ENCODE measurements around the gene MAP1B. TPM values are rescaled to one million over a fixed set of nuclear protein-coding genes. Genes with fewer than 3 reads are reported as not detected.
A peak's percentile ranks its signal among the peaks of the same experiment; 100 is the strongest.

Gene MAP1B
- total RNA-seq, 1 donor from 2014 or later: 22.4 TPM

DNA sequence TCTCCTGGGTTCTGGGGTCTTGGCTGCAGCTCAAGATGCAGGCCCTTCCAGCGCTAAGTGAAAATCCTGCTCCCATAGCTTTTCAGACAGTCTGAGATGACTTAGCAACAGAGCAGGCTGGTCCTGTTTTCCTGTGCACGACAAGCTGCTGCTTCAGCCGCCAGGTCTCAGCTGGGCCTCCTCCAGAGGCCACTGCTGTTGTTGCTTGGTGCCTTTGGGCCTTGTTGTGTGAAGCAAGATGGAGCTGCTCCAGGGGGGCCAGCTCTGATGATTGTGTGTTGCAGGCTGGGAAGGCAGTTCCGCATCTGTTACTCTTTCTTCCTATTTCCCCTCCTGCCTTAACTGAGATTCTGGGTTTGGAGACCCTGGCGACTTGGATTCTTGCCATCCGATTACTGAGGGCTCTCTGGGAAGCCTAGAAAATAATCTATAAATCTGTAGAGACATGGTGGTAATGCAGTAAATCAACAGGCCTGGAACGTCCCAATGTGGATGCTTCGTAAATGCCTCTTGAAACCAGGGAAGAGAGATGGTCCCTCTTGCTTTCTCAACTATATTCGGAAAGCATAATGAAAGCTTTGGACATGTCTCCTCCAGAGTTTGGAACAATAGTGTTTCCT lies 3.2 kb downstream of the MAP1B start:
- H3K4me1 ChIP-seq (ENCODE audit: control insufficient read depth in 3 of 3, insufficient read depth in 3 of 3, low read length in 3 of 3): peaks cover 0 to 15% (median 11%) of the 10 kb centered on the region in 3 donors
- no peaks in the 10 kb centered on the region for H3K36me3 ChIP-seq (ENCODE audit: control insufficient read depth in 3 of 3, insufficient read depth in 3 of 3, low read length in 3 of 3)
- H3K9me3 ChIP-seq (ENCODE audit: control insufficient read depth in 3 of 3, low read length in 3 of 3): no peaks in the 10 kb centered on the region
- no peak overlapping the region for H3K9ac ChIP-seq (ENCODE audit: low read depth in 1 of 3, low read length in 3 of 3)
- peaks cover 4 to 23% (median 16%) of the 10 kb centered on the region in 3 donors for H3K27me3 ChIP-seq (ENCODE audit: control insufficient read depth in 3 of 3, insufficient read depth in 3 of 3, low read length in 3 of 3)
- no peak overlapping the region for H3K27ac ChIP-seq (ENCODE audit: low read depth, low read length)
- peak overlapping the region in 1 of 3 donors; percentile 25 for H3K4me3 ChIP-seq (ENCODE audit: low read length in 3 of 3)

DNA sequence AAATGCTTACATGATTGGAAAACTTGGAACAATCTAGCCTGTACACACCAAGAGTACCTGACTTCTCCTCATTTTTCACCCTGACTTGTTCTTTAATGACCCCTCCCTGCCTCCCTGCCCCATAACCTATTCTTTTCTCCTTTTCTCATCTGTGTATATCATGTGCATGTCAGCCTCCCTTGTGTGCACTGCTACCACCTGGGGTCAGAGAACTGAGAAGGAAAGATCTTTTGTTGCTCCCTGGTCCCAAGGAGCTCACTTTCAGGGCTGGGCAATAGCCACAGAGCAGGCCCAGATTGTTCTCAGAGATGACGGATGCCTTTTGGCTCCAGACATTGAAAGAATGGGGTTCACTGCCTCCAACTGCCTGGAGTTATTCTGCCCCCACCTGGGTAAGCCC lies 5.1 kb downstream of the MAP1B start:
- H3K27ac ChIP-seq (ENCODE audit: low read depth, low read length): no peak overlapping the region
- peaks cover 3 to 16% (median 11%) of the 10 kb centered on the region in 3 donors for H3K27me3 ChIP-seq (ENCODE audit: control insufficient read depth in 3 of 3, insufficient read depth in 3 of 3, low read length in 3 of 3)
- H3K9me3 ChIP-seq (ENCODE audit: control insufficient read depth in 3 of 3, low read length in 3 of 3): no peaks in the 10 kb centered on the region
- H3K4me3 ChIP-seq (ENCODE audit: low read length in 3 of 3): no peak overlapping the region
- peaks cover 0 to 5% (median 0%) of the 10 kb centered on the region in 3 donors for H3K36me3 ChIP-seq (ENCODE audit: control insufficient read depth in 3 of 3, insufficient read depth in 3 of 3, low read length in 3 of 3)
- H3K9ac ChIP-seq (ENCODE audit: low read depth in 1 of 3, low read length in 3 of 3): no peak overlapping the region
- peaks cover 0 to 9% (median 6%) of the 10 kb centered on the region in 3 donors for H3K4me1 ChIP-seq (ENCODE audit: control insufficient read depth in 3 of 3, insufficient read depth in 3 of 3, low read length in 3 of 3)

DNA sequence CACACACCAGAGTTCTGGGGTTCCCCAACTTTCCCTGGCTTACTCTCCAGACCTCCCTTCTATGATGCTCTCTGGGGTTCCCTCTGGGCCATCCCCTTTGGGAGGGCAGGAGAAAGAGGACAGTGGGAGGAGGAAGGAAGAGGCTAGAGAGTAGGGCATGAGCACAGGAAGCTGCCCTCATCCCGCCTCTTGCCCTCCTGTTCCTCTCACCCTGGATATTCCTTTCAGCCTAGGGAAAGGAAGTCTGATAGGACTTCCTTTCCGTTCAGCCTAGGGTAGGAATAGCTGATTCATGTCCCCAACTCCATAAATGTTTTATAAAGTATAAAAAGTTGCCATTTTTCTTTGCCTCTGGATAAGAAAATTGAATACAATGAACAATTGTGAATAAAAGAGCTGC lies 7.4 kb downstream of the MAP1B start:
- H3K27me3 ChIP-seq (ENCODE audit: control insufficient read depth in 3 of 3, insufficient read depth in 3 of 3, low read length in 3 of 3): peaks cover 0 to 6% (median 0%) of the 10 kb centered on the region in 3 donors
- H3K9ac ChIP-seq (ENCODE audit: low read depth in 1 of 3, low read length in 3 of 3): no peak overlapping the region
- no peak overlapping the region for H3K4me3 ChIP-seq (ENCODE audit: low read length in 3 of 3)
- no peak overlapping the region for H3K27ac ChIP-seq (ENCODE audit: low read depth, low read length)
- H3K36me3 ChIP-seq (ENCODE audit: control insufficient read depth in 3 of 3, insufficient read depth in 3 of 3, low read length in 3 of 3): peaks cover 0 to 10% (median 0%) of the 10 kb centered on the region in 3 donors
- H3K9me3 ChIP-seq (ENCODE audit: control insufficient read depth in 3 of 3, low read length in 3 of 3): no peaks in the 10 kb centered on the region
- H3K4me1 ChIP-seq (ENCODE audit: control insufficient read depth in 3 of 3, insufficient read depth in 3 of 3, low read length in 3 of 3): peaks cover 0 to 3% (median 0%) of the 10 kb centered on the region in 3 donors

DNA sequence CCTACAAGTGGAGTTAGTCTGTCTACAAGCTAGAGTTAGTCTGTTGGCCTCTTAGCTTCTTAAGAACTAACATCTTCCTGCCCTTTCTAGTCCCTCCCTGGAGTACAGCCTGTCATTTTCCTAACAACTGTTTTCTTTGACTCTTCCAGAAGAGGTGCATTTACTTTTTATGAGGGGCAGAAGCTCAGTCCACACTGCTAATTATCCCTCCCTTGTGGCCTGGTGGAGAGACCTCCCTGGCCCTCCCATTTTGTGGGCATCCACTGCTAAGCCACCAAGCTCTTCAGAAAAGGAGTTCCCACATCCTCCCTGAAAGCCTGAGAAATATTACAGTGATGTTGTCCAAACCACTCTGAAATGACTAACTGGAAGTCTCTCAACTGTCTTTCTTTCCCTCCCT lies 8.0 kb downstream of the MAP1B start:
- H3K27ac ChIP-seq (ENCODE audit: low read depth, low read length): no peak overlapping the region
- H3K4me3 ChIP-seq (ENCODE audit: low read length in 3 of 3): no peak overlapping the region
- no peaks in the 10 kb centered on the region for H3K9me3 ChIP-seq (ENCODE audit: control insufficient read depth in 3 of 3, low read length in 3 of 3)
- H3K4me1 ChIP-seq (ENCODE audit: control insufficient read depth in 3 of 3, insufficient read depth in 3 of 3, low read length in 3 of 3): peaks cover 0 to 1% (median 0%) of the 10 kb centered on the region in 3 donors
- peaks cover 0 to 3% (median 0%) of the 10 kb centered on the region in 3 donors for H3K27me3 ChIP-seq (ENCODE audit: control insufficient read depth in 3 of 3, insufficient read depth in 3 of 3, low read length in 3 of 3)
- peaks cover 0 to 10% (median 0%) of the 10 kb centered on the region in 3 donors for H3K36me3 ChIP-seq (ENCODE audit: control insufficient read depth in 3 of 3, insufficient read depth in 3 of 3, low read length in 3 of 3)
- no peak overlapping the region for H3K9ac ChIP-seq (ENCODE audit: low read depth in 1 of 3, low read length in 3 of 3)

DNA sequence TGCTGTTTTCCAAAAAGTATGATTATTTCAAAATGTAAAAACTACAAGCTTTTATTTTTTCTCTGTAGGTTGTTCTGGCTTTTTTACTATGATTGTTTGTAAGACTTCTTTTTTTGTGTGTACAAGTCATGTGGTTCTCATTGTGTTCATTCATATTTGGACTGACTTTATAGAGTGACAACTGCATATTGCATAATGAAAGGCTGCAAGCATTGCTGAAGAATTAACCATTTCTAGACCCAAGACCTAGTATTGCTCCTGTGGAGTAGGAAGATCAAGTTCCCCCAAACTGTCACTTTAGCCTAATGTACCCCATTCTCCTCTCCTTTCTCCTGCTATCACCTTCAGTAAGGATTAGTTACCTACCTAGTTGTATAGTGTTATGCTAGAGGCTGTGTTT lies 10.0 kb downstream of the MAP1B start:
- Histone ChIP-seq H3K9me3 (ENCODE audit: control insufficient read depth in 3 of 3, low read length in 3 of 3) (no peaks in the 10 kb centered on the region), H3K4me3 (ENCODE audit: low read length in 3 of 3) (no peak overlapping the region), H3K36me3 (ENCODE audit: control insufficient read depth in 3 of 3, insufficient read depth in 3 of 3, low read length in 3 of 3) (peaks cover 0 to 10% (median 0%) of the 10 kb centered on the region in 3 donors), H3K9ac (ENCODE audit: low read depth in 1 of 3, low read length in 3 of 3) (no peak overlapping the region), H3K4me1 (ENCODE audit: control insufficient read depth in 3 of 3, insufficient read depth in 3 of 3, low read length in 3 of 3) (no peaks in the 10 kb centered on the region), H3K27ac (ENCODE audit: low read depth, low read length) (no peak overlapping the region), H3K27me3 (ENCODE audit: control insufficient read depth in 3 of 3, insufficient read depth in 3 of 3, low read length in 3 of 3) (peaks cover 0 to 2% (median 0%) of the 10 kb centered on the region in 3 donors)

DNA sequence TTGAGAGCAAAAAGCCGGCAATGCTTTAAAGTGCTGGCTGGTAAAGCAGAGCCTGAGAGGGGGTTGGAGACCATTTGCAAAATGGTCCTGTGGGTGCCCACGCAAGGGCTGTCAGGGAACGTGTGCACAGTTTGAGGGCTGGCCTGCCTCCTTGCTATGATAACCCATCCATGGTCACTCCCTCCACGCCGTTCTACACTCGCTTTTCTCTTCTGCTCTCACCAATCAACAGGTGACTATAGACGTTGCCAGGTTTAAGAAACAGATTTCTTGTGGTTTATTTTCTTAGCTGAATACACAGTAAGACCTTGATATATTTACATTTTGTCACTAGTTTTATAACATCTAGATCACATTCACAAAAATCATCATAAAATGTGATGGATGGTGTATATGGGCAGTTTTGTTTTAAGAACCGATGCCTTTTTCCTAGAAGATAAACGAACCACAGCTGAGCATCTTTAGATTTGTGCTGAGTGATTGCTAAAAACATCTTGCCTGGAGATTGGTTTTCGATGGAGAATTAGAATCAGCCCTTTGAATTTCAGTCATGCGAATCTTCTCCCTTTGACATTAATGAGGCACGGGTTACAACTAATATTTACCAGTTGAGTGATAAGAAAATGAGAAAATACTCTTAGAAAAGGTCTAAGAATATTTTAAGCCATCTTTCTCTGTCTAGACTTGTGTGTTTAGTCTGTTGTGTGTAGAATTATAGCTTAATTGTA lies 13.9 kb downstream of the MAP1B start:
- peaks cover 0 to 9% (median 0%) of the 10 kb centered on the region in 3 donors for H3K36me3 ChIP-seq (ENCODE audit: control insufficient read depth in 3 of 3, insufficient read depth in 3 of 3, low read length in 3 of 3)
- no peaks in the 10 kb centered on the region for H3K4me1 ChIP-seq (ENCODE audit: control insufficient read depth in 3 of 3, insufficient read depth in 3 of 3, low read length in 3 of 3)
- H3K27ac ChIP-seq (ENCODE audit: low read depth, low read length): no peak overlapping the region
- H3K9me3 ChIP-seq (ENCODE audit: control insufficient read depth in 3 of 3, low read length in 3 of 3): no peaks in the 10 kb centered on the region
- H3K4me3 ChIP-seq (ENCODE audit: low read length in 3 of 3): no peak overlapping the region
- H3K27me3 ChIP-seq (ENCODE audit: control insufficient read depth in 3 of 3, insufficient read depth in 3 of 3, low read length in 3 of 3): peaks cover 0 to 2% (median 0%) of the 10 kb centered on the region in 3 donors
- peak overlapping the region in 1 of 3 donors; percentile 16 for H3K9ac ChIP-seq (ENCODE audit: low read depth in 1 of 3, low read length in 3 of 3)

DNA sequence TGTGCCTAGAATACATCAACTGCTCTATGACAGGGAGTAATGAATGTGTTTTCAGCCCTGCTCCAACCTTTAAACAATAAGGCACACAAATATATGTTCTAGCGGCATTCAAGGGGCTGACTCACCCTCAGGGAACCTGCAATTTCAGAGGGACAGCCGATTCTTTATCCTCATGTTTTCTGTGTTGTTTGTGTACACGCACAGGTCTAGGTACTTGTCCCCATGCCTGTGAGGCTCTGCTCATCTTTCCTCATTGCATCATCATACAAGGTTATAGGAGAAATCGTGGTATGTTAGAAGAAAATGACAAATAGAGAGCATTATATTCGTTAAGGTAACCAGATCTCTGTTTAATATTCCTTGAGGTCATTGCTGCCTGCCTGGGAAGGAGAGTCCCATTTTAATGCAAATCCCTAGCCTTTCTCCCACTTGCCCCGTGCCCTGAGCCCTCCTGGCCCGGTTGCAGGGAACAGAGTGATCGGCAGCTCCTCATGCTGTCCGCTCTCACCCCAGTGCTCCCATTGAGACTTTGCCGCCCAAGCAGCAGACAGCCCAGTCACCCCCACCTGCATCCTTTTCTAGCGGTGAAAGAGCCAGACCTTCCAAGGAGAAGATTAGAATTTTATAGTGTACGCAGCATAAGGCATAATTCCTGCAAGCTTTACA lies 14.6 kb downstream of the MAP1B start:
- H3K4me1 ChIP-seq (ENCODE audit: control insufficient read depth in 3 of 3, insufficient read depth in 3 of 3, low read length in 3 of 3): no peaks in the 10 kb centered on the region
- no peak overlapping the region for H3K4me3 ChIP-seq (ENCODE audit: low read length in 3 of 3)
- H3K27ac ChIP-seq (ENCODE audit: low read depth, low read length): no peak overlapping the region
- peaks cover 0 to 6% (median 0%) of the 10 kb centered on the region in 3 donors for H3K36me3 ChIP-seq (ENCODE audit: control insufficient read depth in 3 of 3, insufficient read depth in 3 of 3, low read length in 3 of 3)
- H3K9me3 ChIP-seq (ENCODE audit: control insufficient read depth in 3 of 3, low read length in 3 of 3): no peaks in the 10 kb centered on the region
- H3K9ac ChIP-seq (ENCODE audit: low read depth in 1 of 3, low read length in 3 of 3): no peak overlapping the region
- H3K27me3 ChIP-seq (ENCODE audit: control insufficient read depth in 3 of 3, insufficient read depth in 3 of 3, low read length in 3 of 3): peaks cover 0 to 2% (median 0%) of the 10 kb centered on the region in 3 donors

DNA sequence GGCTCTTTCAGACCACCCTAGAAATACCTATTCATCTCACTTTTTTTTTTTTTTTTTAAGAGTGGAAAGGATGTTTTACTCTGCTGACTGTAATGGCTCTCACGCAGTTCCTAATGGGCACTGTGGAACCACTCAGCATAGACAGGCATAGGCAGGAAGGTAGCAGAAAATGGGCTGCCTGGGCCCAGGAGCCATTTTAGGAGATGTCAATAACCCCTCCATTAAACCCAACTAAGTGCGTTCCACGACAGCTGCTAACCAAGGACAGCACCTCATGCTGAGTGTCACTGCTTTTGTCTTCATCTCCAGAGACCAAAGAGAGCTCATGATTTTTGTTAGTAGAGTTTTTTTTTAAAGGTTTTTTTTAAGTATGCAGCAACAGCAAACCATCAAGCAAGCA lies 15.3 kb downstream of the MAP1B start:
- Histone ChIP-seq H3K9me3 (ENCODE audit: control insufficient read depth in 3 of 3, low read length in 3 of 3) (no peaks in the 10 kb centered on the region), H3K4me1 (ENCODE audit: control insufficient read depth in 3 of 3, insufficient read depth in 3 of 3, low read length in 3 of 3) (no peaks in the 10 kb centered on the region), H3K27ac (ENCODE audit: low read depth, low read length) (no peak overlapping the region), H3K36me3 (ENCODE audit: control insufficient read depth in 3 of 3, insufficient read depth in 3 of 3, low read length in 3 of 3) (peaks cover 0 to 3% (median 0%) of the 10 kb centered on the region in 3 donors), H3K4me3 (ENCODE audit: low read length in 3 of 3) (no peak overlapping the region), H3K27me3 (ENCODE audit: control insufficient read depth in 3 of 3, insufficient read depth in 3 of 3, low read length in 3 of 3) (peaks cover 0 to 2% (median 0%) of the 10 kb centered on the region in 3 donors), H3K9ac (ENCODE audit: low read depth in 1 of 3, low read length in 3 of 3) (no peak overlapping the region)

DNA sequence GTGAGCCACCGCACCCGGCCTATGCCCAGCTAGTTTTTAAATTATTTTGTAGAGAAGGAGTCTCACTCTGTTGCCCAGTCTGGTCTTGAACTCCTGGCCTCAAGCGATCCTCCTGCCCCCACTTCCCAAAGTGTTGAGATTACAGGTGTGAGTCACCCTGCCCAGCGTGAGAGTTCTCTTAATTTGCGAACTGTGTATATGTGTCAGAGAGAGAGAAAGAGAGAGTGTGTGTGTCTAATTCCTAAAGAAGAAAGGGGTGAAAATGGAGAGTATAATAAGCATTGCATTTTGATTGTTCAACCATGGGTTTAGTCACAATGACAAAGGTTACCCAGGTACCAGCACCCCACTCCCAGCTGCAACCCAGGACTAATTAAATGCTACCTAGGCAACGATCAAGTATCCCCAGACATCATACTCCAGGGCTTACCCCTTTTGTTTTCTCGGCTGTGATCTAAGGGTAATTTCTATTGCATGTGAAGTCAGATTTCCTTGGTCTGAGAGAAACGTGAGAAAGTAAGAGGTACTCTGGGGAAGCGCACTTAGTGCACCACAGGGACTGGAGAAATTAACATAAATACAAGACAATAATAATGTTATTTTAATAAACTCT lies 16.6 kb downstream of the MAP1B start:
- H3K4me3 ChIP-seq (ENCODE audit: low read length in 3 of 3): no peak overlapping the region
- H3K9ac ChIP-seq (ENCODE audit: low read depth in 1 of 3, low read length in 3 of 3): no peak overlapping the region
- H3K36me3 ChIP-seq (ENCODE audit: control insufficient read depth in 3 of 3, insufficient read depth in 3 of 3, low read length in 3 of 3): no peaks in the 10 kb centered on the region
- no peaks in the 10 kb centered on the region for H3K4me1 ChIP-seq (ENCODE audit: control insufficient read depth in 3 of 3, insufficient read depth in 3 of 3, low read length in 3 of 3)
- no peaks in the 10 kb centered on the region for H3K9me3 ChIP-seq (ENCODE audit: control insufficient read depth in 3 of 3, low read length in 3 of 3)
- peaks cover 0 to 2% (median 0%) of the 10 kb centered on the region in 3 donors for H3K27me3 ChIP-seq (ENCODE audit: control insufficient read depth in 3 of 3, insufficient read depth in 3 of 3, low read length in 3 of 3)
- no peak overlapping the region for H3K27ac ChIP-seq (ENCODE audit: low read depth, low read length)
